SK-N-SH (cell line): ENCODE data around the gene METTL26. TPM values are rescaled to one million over a fixed set of nuclear protein-coding genes. Genes with fewer than 3 reads are reported as not detected.

ENCODE experiments used
- CTCF ChIA-PET: fragments of 300-600, 350-600 bp; formaldehyde crosslinking; extraction: SDS; loops from one replicate; lab custom pipeline; 2021; lab: Yijun Ruan, JAX
- POLR2A ChIA-PET: fragments of 350-600 bp; sonication (Branson Sonifier 250); formaldehyde crosslinking; extraction: SDS; loops from one replicate; lab custom pipeline; 2020; ENCODE audit warnings: antibody characterized with exemption, inconsistent platforms; lab: Yijun Ruan, JAX
- DNase-seq: peaks from one replicate; pipeline ENCODE4 v3.0.0; 2012
- H2AFZ ChIP-seq: fragments of 200-600 bp; sonication (generic); 2 replicates; pipeline ENCODE4 v1.8.1; 2016; ENCODE audit warnings: antibody characterized with exemption, mild to moderate bottlenecking, low read depth
- H3F3A ChIP-seq: fragments of 200-600 bp; sonication (generic); replicated peaks from 2 replicates; pipeline ENCODE3; 2016; ENCODE audit warnings: antibody characterized with exemption, mild to moderate bottlenecking; ENCODE audit not compliant: insufficient read depth
- H3K27ac ChIP-seq, 2 experiments: fragments of 200-500 bp in 1 of 2; fragments of 200-600 bp in 1 of 2; sonication (Bioruptor generic) in 1 of 2; sonication (generic), shearing (Covaris generic) in 1 of 2; 2 replicates each; pipeline versions ENCODE4 v1.5.1 to v1.6.1; 2014 to 2016; ENCODE audit warnings: low read depth in 2 of 2, inconsistent platforms in 1 of 2, low read length in 1 of 2, mild to moderate bottlenecking in 1 of 2, mixed read lengths in 1 of 2
- H3K27me3 ChIP-seq: fragments of 200-600 bp; sonication (generic), shearing (Covaris generic); 2 replicates; pipeline ENCODE4 v1.6.1; 2016; ENCODE audit warnings: mixed run types; ENCODE audit not compliant: insufficient read depth
- H3K36me3 ChIP-seq, 2 experiments: fragments of 200-500 bp in 1 of 2; fragments of 200-600 bp in 1 of 2; sonication (Bioruptor generic) in 1 of 2; sonication (generic) in 1 of 2; replicated peaks in 1 of 2; 2 replicates each; pipeline versions ENCODE3 to v1.5.1; 2014 to 2016; ENCODE audit warnings: low read length in 1 of 2, mild to moderate bottlenecking in 1 of 2; ENCODE audit not compliant: insufficient read depth in 2 of 2, control insufficient read depth in 1 of 2
- H3K4me1 ChIP-seq, 2 experiments: fragments of 200-500 bp in 1 of 2; fragments of 200-600 bp in 1 of 2; sonication (Bioruptor generic) in 1 of 2; sonication (generic), shearing (Covaris generic) in 1 of 2; 2 replicates each; pipeline versions ENCODE4 v1.5.1 to v1.6.1; 2014 to 2016; ENCODE audit warnings: low read depth in 1 of 2, low read length in 1 of 2, mixed run types in 1 of 2; ENCODE audit not compliant: insufficient read depth in 2 of 2, control insufficient read depth in 1 of 2
- H3K4me2 ChIP-seq: fragments of 200-600 bp; sonication (generic), shearing (Covaris generic); 2 replicates; pipeline ENCODE4 v1.6.1; 2017; ENCODE audit warnings: mixed run types
- H3K4me3 ChIP-seq, 2 experiments: fragments of 200-500 bp in 1 of 2; fragments of 200-600 bp in 1 of 2; sonication (Bioruptor generic) in 1 of 2; sonication (generic), shearing (Covaris generic) in 1 of 2; 2 replicates each; pipeline versions ENCODE4 v1.5.1 to v1.8.1; 2014 to 2016; ENCODE audit warnings: low read depth in 2 of 2, inconsistent platforms in 1 of 2, low read length in 1 of 2, mild to moderate bottlenecking in 1 of 2, mixed read lengths in 1 of 2, moderate library complexity in 1 of 2
- H3K79me2 ChIP-seq: fragments of 200-600 bp; sonication (generic); 2 replicates; pipeline ENCODE4 v1.8.1; 2017; ENCODE audit warnings: mild to moderate bottlenecking; ENCODE audit not compliant: insufficient read depth
- H3K9ac ChIP-seq: fragments of 200-600 bp; sonication (generic); 2 replicates; pipeline ENCODE4 v1.6.1; 2017; ENCODE audit warnings: mixed run types
- H3K9me2 ChIP-seq: fragments of 200-600 bp; sonication (generic); 2 replicates; pipeline ENCODE4 v1.6.1; 2017; ENCODE audit warnings: mixed run types
- H3K9me3 ChIP-seq: fragments of 200-600 bp; sonication (generic); 2 replicates; pipeline ENCODE4 v1.6.1; 2017; ENCODE audit warnings: mixed run types, mild to moderate bottlenecking, moderate library complexity
- H4K20me1 ChIP-seq: fragments of 200-600 bp; sonication (generic); 2 replicates; pipeline ENCODE4 v1.6.1; 2017; ENCODE audit warnings: mild to moderate bottlenecking, mixed run types; ENCODE audit not compliant: insufficient read depth
- CHD2 ChIP-seq: fragments of 150-350 bp; IDR thresholded peaks from 2 replicates; pipeline ENCODE4 v1.6.1; 2018; ENCODE audit warnings: low read length; ENCODE audit not compliant: partially characterized antibody
- CTCF ChIP-seq: fragments of 200-600 bp; sonication (generic); IDR thresholded peaks from 2 replicates; pipeline ENCODE4 v1.6.1; 2017; ENCODE audit warnings: antibody characterized with exemption, mild to moderate bottlenecking, moderate library complexity
- ELF1 ChIP-seq: IDR thresholded peaks from 2 replicates; pipeline ENCODE4 v1.4.0; 2012
- EZH2phosphoT487 ChIP-seq: fragments of 200-600 bp; sonication (generic); IDR thresholded peaks from 2 replicates; pipeline ENCODE4 v1.6.1; 2017; ENCODE audit warnings: low read depth, mixed run types, mild to moderate bottlenecking, antibody characterized with exemption, moderate library complexity, borderline replicate concordance
- FOXJ3 ChIP-seq: sonication (generic); formaldehyde crosslinking; IDR thresholded peaks from 2 replicates; pipeline ENCODE4 v1.5.1; 2020; ENCODE audit warnings: mild to moderate bottlenecking, missing genetic modification reagents
- GABPA ChIP-seq: IDR thresholded peaks from 2 replicates; pipeline ENCODE4 v1.4.0; 2012; ENCODE audit warnings: low read depth, mild to moderate bottlenecking
- GATA2 ChIP-seq: sonication (generic); formaldehyde crosslinking; IDR thresholded peaks from 2 replicates; pipeline ENCODE4 v1.5.0; 2020; ENCODE audit warnings: mild to moderate bottlenecking, missing genetic modification reagents
- JUND ChIP-seq: IDR thresholded peaks from 2 replicates; pipeline ENCODE4 v1.4.0; 2012
- MAX ChIP-seq: IDR thresholded peaks from 2 replicates; pipeline ENCODE4 v1.4.0; 2012; ENCODE audit warnings: low read depth
- MEF2A ChIP-seq: IDR thresholded peaks from 2 replicates; pipeline ENCODE4 v1.4.0; 2012; ENCODE audit warnings: low read depth, borderline replicate concordance
- MXI1 ChIP-seq: IDR thresholded peaks from 2 replicates; pipeline ENCODE4 v1.6.1; 2012; ENCODE audit warnings: mild to moderate bottlenecking, low read depth, low read length, improper control_type of control experiment
- NFIC ChIP-seq: IDR thresholded peaks from 2 replicates; pipeline ENCODE4 v1.4.0; 2012; ENCODE audit warnings: borderline replicate concordance
- NRF1 ChIP-seq: IDR thresholded peaks from 2 replicates; pipeline ENCODE4 v1.6.1; 2012; ENCODE audit warnings: low read depth, mild to moderate bottlenecking, low read length
- RCOR1 ChIP-seq: fragments of 150-350 bp; IDR thresholded peaks from 2 replicates; pipeline ENCODE4 v1.6.1; 2017; ENCODE audit warnings: antibody characterized with exemption, low read length
- RFX5 ChIP-seq: IDR thresholded peaks from 2 replicates; pipeline ENCODE4 v1.6.1; 2012; ENCODE audit warnings: mild to moderate bottlenecking, improper control_type of control experiment, low read length
- RXRA ChIP-seq: IDR thresholded peaks from 2 replicates; pipeline ENCODE4 v1.4.0; 2012; ENCODE audit warnings: low read depth, mild to moderate bottlenecking, borderline replicate concordance
- TAF1 ChIP-seq: IDR thresholded peaks from 2 replicates; pipeline ENCODE4 v1.6.1; 2012; ENCODE audit warnings: low read depth, mild to moderate bottlenecking, low read length, moderate library complexity, borderline replicate concordance
- TCF12 ChIP-seq: IDR thresholded peaks from 2 replicates; pipeline ENCODE4 v1.4.0; 2012
- USF2 ChIP-seq: fragments of 150-350 bp; IDR thresholded peaks from 2 replicates; pipeline ENCODE4 v1.6.1; 2017; ENCODE audit warnings: antibody characterized with exemption, low read length, low read depth, borderline replicate concordance
- WGBS: methylation state at CpG from one replicate; pipeline ENCODE4 v1.1.6; 2017; ENCODE audit warnings: low lambda C conversion rate; 5-methylcytosine and 5-hydroxymethylcytosine counted together
- polyA plus RNA-seq, 3 experiments: library from polyadenylated mRNA; depleted of rRNA; stranded (reverse); fragments of >200 nt; gene quantifications; 2 replicates each; pipeline ENCODE4 v1.2.3, GENCODE V29; 2012

METTL26 gene
- polyA plus RNA-seq, 1 of the 3 experiments (the other 2 are of a cell fraction) = 167 TPM

- TF ChIP-seq CTCF (no peak), NFIC (no peak), ELF1 (no peak), GATA2 (CRISPR knock-in tag) (no peak)
- TF ChIP-seq, all 33 proteins: peak for 0
Measured at GRCh38 chr16:619476-620100, 16.5 kb downstream of the METTL26 start (continued).

- no peaks in the 10 kb centered on the region; a peak in 1 of 4 replicates for H3K4me1 ChIP-seq
- ChIA-PET POLR2A (no interaction called here), CTCF (no interaction called here)
Measured at GRCh38 chr16:617855-618254, 18.2 kb downstream of the METTL26 start.

More at GRCh38 chr16:617855-618254, 18.2 kb downstream of the METTL26 start:
- WGBS = 94% methylated on average over 12 of the region's 16 CpGs
- no peak for TF ChIP-seq TCF12
- TF ChIP-seq GABPA = no peak
- TF ChIP-seq RFX5 = no peak
- no peak for TF ChIP-seq TAF1
- no peak for TF ChIP-seq FOXJ3
- TF ChIP-seq RXRA = no peak
- TF ChIP-seq USF2 = no peak
- TF ChIP-seq MXI1 = no peak
- TF ChIP-seq NRF1 = no peak
- TF ChIP-seq MAX = no peak
- no peak for TF ChIP-seq JUND
- TF ChIP-seq GATA2 (CRISPR knock-in tag) = no peak
- TF ChIP-seq ELF1 = no peak
- TF ChIP-seq RCOR1 = no peak
- no peak for TF ChIP-seq EZH2phosphoT487
- TF ChIP-seq MEF2A = no peak
- no peak for TF ChIP-seq CHD2
- Histone ChIP-seq H3K36me3 (no peaks in the 10 kb centered on the region), H3K4me2 (no peak overlapping the region), H2AFZ (no peak overlapping the region), H3F3A (no peaks in the 10 kb centered on the region), H3K9ac (no peak overlapping the region), H3K9me3 (no peaks in the 10 kb centered on the region), H4K20me1 (peaks cover 10% of the 10 kb centered on the region; the same call in 1 of the 2 replicates), H3K27ac (no peak overlapping the region), H3K4me3 (no peak overlapping the region), H3K79me2 (peaks cover 6% of the 10 kb centered on the region; the same call in 1 of the 2 replicates), H3K27me3 (no peaks in the 10 kb centered on the region), H3K9me2 (no peaks in the 10 kb centered on the region)
- no peak for DNase-seq
